ENCODE results near the gene CDH13.

CDH13 gene

GRCh38 chr16:82694239-82694874, 67.6 kb downstream of the CDH13 start:
- in situ Hi-C loops (cut with HindIII; ENCODE audit: low sequenced_read_pairs): no loop called here
- no peak overlapping the region for H3K4me3 ChIP-seq (ENCODE audit: low read depth, low read length)
- peak; percentile 43 for DNase-seq (ENCODE audit: low read depth, low spot score)
- no peak for TF ChIP-seq CTCF (IDR thresholded peaks at IDR 0.05; ENCODE audit: low read depth, low read length)

GRCh38 chr16:82695806-82696205, 69.0 kb downstream of the CDH13 start:
- in situ Hi-C loops (cut with HindIII; ENCODE audit: low sequenced_read_pairs): no loop called here
- no peak overlapping the region for H3K4me3 ChIP-seq (ENCODE audit: low read depth, low read length)
- TF ChIP-seq CTCF (IDR thresholded peaks at IDR 0.05; ENCODE audit: low read depth, low read length): no peak
- DNase-seq (ENCODE audit: low read depth, low spot score): no peak

- H3K4me3 ChIP-seq (ENCODE audit: low read depth, low read length): no peak overlapping the region
- no peak for TF ChIP-seq CTCF (IDR thresholded peaks at IDR 0.05; ENCODE audit: low read depth, low read length)
- no peak for DNase-seq (ENCODE audit: low read depth, low spot score)
- in situ Hi-C loops (cut with HindIII; ENCODE audit: low sequenced_read_pairs): no loop called here
Observed at GRCh38 chr16:82699260-82699659, 72.5 kb downstream of the CDH13 start.

- in situ Hi-C loops (cut with HindIII; ENCODE audit: low sequenced_read_pairs): no loop called here
- no peak overlapping the region for H3K4me3 ChIP-seq (ENCODE audit: low read depth, low read length)
- peak; percentile 84 for DNase-seq (ENCODE audit: low read depth, low spot score)
- no peak for TF ChIP-seq CTCF (IDR thresholded peaks at IDR 0.05; ENCODE audit: low read depth, low read length)
Observed at GRCh38 chr16:82699711-82700495, 73.1 kb downstream of the CDH13 start.

GRCh38 chr16:82700541-82701235, 73.9 kb downstream of the CDH13 start:
- DNase-seq (ENCODE audit: low read depth, low spot score): peak; percentile 33
- no peak overlapping the region for H3K4me3 ChIP-seq (ENCODE audit: low read depth, low read length)
- TF ChIP-seq CTCF (IDR thresholded peaks at IDR 0.05; ENCODE audit: low read depth, low read length): no peak
- in situ Hi-C loops (cut with HindIII; ENCODE audit: low sequenced_read_pairs): no loop called here

GRCh38 chr16:82701442-82701955, 74.7 kb downstream of the CDH13 start:
- no peak overlapping the region for H3K4me3 ChIP-seq (ENCODE audit: low read depth, low read length)
- in situ Hi-C loops (cut with HindIII; ENCODE audit: low sequenced_read_pairs): no loop called here
- peak; percentile 3 for DNase-seq (ENCODE audit: low read depth, low spot score)
- no peak for TF ChIP-seq CTCF (IDR thresholded peaks at IDR 0.05; ENCODE audit: low read depth, low read length)

Measured in astrocyte of the spinal cord (primary cell).